ENCODE measurements around the gene SUMF1.

The SUMF1 gene

DNA sequence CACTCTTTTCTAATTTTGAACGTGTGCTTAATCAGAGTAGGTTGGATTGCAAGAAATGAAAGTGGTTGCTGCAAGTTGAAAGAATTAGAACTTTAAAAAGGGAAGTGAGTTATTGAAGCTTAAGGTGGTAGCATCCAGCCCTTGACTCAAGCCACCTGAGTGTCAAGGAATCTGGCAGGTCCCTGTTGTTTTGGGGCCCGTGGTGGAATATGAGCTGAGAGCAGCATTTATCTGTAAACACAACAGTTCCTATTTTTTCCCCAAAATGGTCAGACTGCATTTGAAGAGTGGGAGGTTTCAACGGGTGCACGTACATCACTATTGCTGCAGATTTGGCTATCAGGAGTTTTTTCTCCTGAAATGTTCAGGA, 27.8 kb upstream of the SUMF1 start:
- no peaks in the 10 kb centered on the region for H3K4me1 ChIP-seq (ENCODE audit: control insufficient read depth, insufficient read depth, low read length)
- no peak overlapping the region for H3K9ac ChIP-seq (ENCODE audit: low read depth, low read length)
- H3K27me3 ChIP-seq (ENCODE audit: control insufficient read depth, insufficient read depth, low read length), result peaks cover 38% of the 10 kb centered on the region
- no peak overlapping the region for H3K4me3 ChIP-seq (ENCODE audit: low read depth, low read length)
- H3K36me3 ChIP-seq (ENCODE audit: control insufficient read depth, insufficient read depth, low read length), result no peaks in the 10 kb centered on the region
- H3K9me3 ChIP-seq (ENCODE audit: control insufficient read depth, insufficient read depth, low read length), result no peaks in the 10 kb centered on the region

DNA sequence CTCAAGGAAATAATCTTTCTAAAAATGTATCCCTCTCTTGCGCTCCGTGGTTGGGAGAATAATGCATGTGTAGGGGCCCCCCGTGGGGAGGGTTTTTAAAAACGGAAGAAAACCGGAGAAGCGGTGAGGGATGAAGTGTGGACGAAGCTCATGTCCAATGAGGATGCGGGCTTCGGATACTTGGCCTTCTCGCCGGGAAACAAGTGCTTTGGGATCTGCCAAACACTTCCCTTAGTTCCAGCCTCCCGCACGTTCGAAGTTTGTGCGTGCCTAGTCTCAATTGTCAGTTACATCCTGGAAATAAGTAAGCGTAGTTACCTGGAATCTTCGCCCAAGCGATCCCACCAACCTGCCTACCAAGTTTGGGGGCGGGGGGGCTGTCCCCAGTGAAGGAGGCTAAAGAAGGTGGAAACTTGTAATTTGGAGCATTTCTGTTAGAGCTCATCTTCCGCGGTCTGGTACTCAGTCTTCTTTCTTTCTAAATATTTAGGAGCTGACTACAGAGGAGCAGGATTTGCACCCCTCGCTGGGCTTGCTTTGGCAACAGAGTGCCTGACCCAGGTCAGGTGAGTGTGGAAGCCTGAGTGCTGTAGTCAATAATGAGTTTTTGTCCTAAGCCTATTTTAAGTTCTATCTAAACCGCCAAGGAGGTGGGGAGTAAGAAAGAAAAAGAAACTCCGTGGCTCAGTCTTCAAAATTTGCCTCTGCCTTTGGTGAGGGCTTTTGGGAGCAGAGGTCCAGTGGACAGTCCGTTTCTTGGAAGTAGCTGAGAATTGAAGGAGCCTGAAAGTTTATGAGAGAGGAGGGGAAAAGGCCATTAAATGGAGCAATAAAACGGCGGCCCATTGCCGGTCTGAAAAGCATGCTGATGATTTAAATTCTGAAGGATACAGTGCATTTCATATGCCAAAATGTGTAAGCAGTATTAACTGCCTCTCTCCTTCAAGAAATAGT, 27.1 kb upstream of the SUMF1 start:
- H3K9me3 ChIP-seq (ENCODE audit: control insufficient read depth, insufficient read depth, low read length), result no peaks in the 10 kb centered on the region
- no peak overlapping the region for H3K9ac ChIP-seq (ENCODE audit: low read depth, low read length)
- H3K4me3 ChIP-seq (ENCODE audit: low read depth, low read length), result peak overlapping the region; percentile 84
- H3K27me3 ChIP-seq (ENCODE audit: control insufficient read depth, insufficient read depth, low read length), result peaks cover 41% of the 10 kb centered on the region
- no peaks in the 10 kb centered on the region for H3K36me3 ChIP-seq (ENCODE audit: control insufficient read depth, insufficient read depth, low read length)
- H3K4me1 ChIP-seq (ENCODE audit: control insufficient read depth, insufficient read depth, low read length), result no peaks in the 10 kb centered on the region

DNA sequence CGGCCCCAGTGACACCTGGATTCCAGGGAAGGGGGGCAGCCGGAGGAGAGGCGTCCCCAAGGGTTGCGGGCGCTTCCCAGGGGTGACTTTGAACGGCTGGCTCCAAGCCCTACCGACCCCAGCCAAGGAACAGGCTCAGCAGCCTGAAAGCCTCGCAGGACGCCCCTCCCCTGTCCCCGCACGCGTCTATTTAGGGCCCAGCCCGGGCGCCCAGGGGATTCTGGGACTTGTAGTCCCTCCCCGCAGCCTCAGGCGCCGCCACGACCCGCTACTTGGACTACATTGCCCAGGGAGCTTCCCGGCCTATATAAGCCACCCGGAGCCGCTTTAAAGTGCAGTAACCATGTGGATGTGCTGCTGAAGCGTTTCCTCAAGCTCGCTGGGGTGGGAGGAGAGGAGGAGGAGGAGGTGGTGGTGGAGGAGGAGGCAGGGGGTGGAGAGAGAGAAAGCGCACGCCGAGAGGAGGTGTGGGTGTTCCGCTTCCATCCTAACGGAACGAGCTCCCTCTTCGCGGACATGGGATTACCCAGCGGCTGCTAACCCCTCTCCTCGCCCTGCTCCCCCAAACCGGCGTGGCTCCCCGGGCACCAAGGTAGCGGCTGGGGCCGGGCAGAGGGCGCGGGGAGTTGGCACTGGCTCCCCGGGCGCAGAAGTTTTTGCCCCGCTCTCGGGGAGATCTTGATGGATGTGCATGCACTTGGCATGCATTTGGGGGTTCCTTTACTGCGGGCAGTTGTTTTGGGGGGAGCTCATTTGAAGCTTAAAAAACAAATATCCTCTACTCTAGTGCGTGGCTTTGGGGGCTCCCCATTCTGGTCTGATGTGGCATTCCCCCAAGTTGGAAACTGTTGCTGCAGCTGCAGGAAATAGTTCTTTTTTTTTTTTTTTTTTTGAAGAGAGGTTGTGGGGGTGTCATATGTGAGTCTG, 26.2 kb upstream of the SUMF1 start, which contains the start of gene ITPR1:
Gene ITPR1 (plus strand): TSS at position 335 of the 927 bp plus-strand sequence. CDS start 23,144 bp downstream, outside the sequence.
- Histone ChIP-seq H3K4me1 (ENCODE audit: control insufficient read depth, insufficient read depth, low read length) (no peaks in the 10 kb centered on the region), H3K9ac (ENCODE audit: low read depth, low read length) (peak within 1 kb of the TSS; percentile 73), H3K4me3 (ENCODE audit: low read depth, low read length) (peak within 1 kb of the TSS; percentile 84), H3K36me3 (ENCODE audit: control insufficient read depth, insufficient read depth, low read length) (no peaks in the 10 kb centered on the region), H3K27me3 (ENCODE audit: control insufficient read depth, insufficient read depth, low read length) (peaks cover 41% of the 10 kb centered on the region), H3K9me3 (ENCODE audit: control insufficient read depth, insufficient read depth, low read length) (no peaks in the 10 kb centered on the region)

- Histone ChIP-seq H3K9ac (ENCODE audit: low read depth, low read length) (peak overlapping the region; percentile 73), H3K36me3 (ENCODE audit: control insufficient read depth, insufficient read depth, low read length) (no peaks in the 10 kb centered on the region), H3K4me1 (ENCODE audit: control insufficient read depth, insufficient read depth, low read length) (no peaks in the 10 kb centered on the region), H3K27me3 (ENCODE audit: control insufficient read depth, insufficient read depth, low read length) (peaks cover 41% of the 10 kb centered on the region), H3K9me3 (ENCODE audit: control insufficient read depth, insufficient read depth, low read length) (no peaks in the 10 kb centered on the region), H3K4me3 (ENCODE audit: low read depth, low read length) (peak overlapping the region; percentile 82)
These were observed 25.3 kb upstream of the SUMF1 start for GRCh38 chr3:4492208-4493013.

DNA sequence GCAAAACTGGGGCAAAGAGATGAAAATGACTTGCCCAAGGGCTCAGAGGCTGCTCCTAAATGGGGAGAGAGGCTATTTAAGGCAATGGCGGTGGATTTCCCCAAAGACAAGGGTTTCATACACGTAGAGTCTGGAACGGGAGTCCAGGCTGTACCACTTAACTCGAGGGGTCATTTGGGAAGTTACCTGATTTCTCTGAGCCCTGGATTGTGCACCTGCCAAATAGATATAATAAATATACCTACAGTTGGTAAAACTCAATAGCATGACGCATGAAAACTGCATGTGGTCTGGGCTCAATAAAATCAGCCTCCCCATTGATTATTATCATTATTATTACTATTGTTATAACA, 24.8 kb upstream of the SUMF1 start:
- Histone ChIP-seq H3K27me3 (ENCODE audit: control insufficient read depth, insufficient read depth, low read length) (peaks cover 41% of the 10 kb centered on the region), H3K4me1 (ENCODE audit: control insufficient read depth, insufficient read depth, low read length) (no peaks in the 10 kb centered on the region), H3K9me3 (ENCODE audit: control insufficient read depth, insufficient read depth, low read length) (no peaks in the 10 kb centered on the region), H3K36me3 (ENCODE audit: control insufficient read depth, insufficient read depth, low read length) (no peaks in the 10 kb centered on the region), H3K4me3 (ENCODE audit: low read depth, low read length) (peak overlapping the region; percentile 82), H3K9ac (ENCODE audit: low read depth, low read length) (peak overlapping the region; percentile 73)

DNA sequence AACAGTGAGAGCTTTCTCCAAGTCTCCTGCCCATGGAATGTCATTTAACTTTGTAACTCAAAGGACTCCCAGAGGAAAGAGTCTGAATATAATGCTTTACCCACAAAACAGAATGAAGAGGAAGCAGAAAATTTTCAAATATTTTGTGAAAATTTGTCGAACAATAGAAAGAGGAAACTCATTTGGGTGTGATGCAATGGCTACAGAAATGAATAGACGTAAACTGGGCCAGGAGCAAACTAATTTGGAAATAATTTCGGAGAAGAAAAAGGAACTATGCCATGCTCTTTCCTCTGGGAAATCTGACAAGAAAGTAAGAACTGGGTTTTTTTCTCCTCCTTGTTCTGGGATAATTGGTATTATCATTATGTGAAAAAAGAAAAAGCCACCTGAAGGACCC, 11.2 kb upstream of the SUMF1 start:
- Histone ChIP-seq H3K4me1 (ENCODE audit: control insufficient read depth, insufficient read depth, low read length) (peaks cover 3% of the 10 kb centered on the region), H3K27me3 (ENCODE audit: control insufficient read depth, insufficient read depth, low read length) (no peaks in the 10 kb centered on the region), H3K4me3 (ENCODE audit: low read depth, low read length) (no peak overlapping the region), H3K9me3 (ENCODE audit: control insufficient read depth, insufficient read depth, low read length) (no peaks in the 10 kb centered on the region), H3K36me3 (ENCODE audit: control insufficient read depth, insufficient read depth, low read length) (no peaks in the 10 kb centered on the region), H3K9ac (ENCODE audit: low read depth, low read length) (no peak overlapping the region)

- Histone ChIP-seq H3K9me3 (ENCODE audit: control insufficient read depth, insufficient read depth, low read length) (no peaks in the 10 kb centered on the region), H3K9ac (ENCODE audit: low read depth, low read length) (no peak overlapping the region), H3K4me3 (ENCODE audit: low read depth, low read length) (no peak overlapping the region), H3K36me3 (ENCODE audit: control insufficient read depth, insufficient read depth, low read length) (no peaks in the 10 kb centered on the region), H3K27me3 (ENCODE audit: control insufficient read depth, insufficient read depth, low read length) (no peaks in the 10 kb centered on the region), H3K4me1 (ENCODE audit: control insufficient read depth, insufficient read depth, low read length) (peaks cover 3% of the 10 kb centered on the region)
These were observed 9.4 kb upstream of the SUMF1 start for GRCh38 chr3:4476496-4476895.

GRCh38 chr3:4475804-4476203, 8.7 kb upstream of the SUMF1 start:
- no peaks in the 10 kb centered on the region for H3K9me3 ChIP-seq (ENCODE audit: control insufficient read depth, insufficient read depth, low read length)
- H3K36me3 ChIP-seq (ENCODE audit: control insufficient read depth, insufficient read depth, low read length), result no peaks in the 10 kb centered on the region
- H3K9ac ChIP-seq (ENCODE audit: low read depth, low read length), result no peak overlapping the region
- no peaks in the 10 kb centered on the region for H3K27me3 ChIP-seq (ENCODE audit: control insufficient read depth, insufficient read depth, low read length)
- H3K4me1 ChIP-seq (ENCODE audit: control insufficient read depth, insufficient read depth, low read length), result peaks cover 3% of the 10 kb centered on the region
- H3K4me3 ChIP-seq (ENCODE audit: low read depth, low read length), result no peak overlapping the region

GRCh38 chr3:4474683-4475490, 7.8 kb upstream of the SUMF1 start:
- no peaks in the 10 kb centered on the region for H3K9me3 ChIP-seq (ENCODE audit: control insufficient read depth, insufficient read depth, low read length)
- H3K4me1 ChIP-seq (ENCODE audit: control insufficient read depth, insufficient read depth, low read length), result peaks cover 3% of the 10 kb centered on the region
- H3K27me3 ChIP-seq (ENCODE audit: control insufficient read depth, insufficient read depth, low read length), result no peaks in the 10 kb centered on the region
- H3K9ac ChIP-seq (ENCODE audit: low read depth, low read length), result no peak overlapping the region
- H3K36me3 ChIP-seq (ENCODE audit: control insufficient read depth, insufficient read depth, low read length), result no peaks in the 10 kb centered on the region
- H3K4me3 ChIP-seq (ENCODE audit: low read depth, low read length), result no peak overlapping the region

DNA sequence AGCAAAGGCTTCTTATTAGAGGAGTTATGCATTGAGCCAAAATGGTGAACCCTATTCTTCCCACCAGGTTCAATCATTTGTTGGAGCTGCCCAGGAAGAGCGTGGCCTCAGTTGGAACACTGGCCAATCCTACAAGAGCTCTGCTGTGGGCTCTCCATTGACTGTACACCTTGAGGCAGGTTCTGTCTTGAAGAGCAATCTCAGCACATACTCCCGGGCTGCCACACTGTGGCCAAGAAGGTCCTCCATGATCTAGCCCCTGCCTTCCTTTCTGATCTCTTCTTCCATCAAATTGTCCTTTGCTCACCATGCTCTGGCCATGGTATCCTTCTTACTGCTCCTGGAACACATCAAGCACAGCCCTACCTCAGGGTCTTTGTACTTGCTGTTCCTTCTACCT, 5.7 kb upstream of the SUMF1 start:
- H3K9me3 ChIP-seq (ENCODE audit: control insufficient read depth, insufficient read depth, low read length), result no peaks in the 10 kb centered on the region
- H3K27me3 ChIP-seq (ENCODE audit: control insufficient read depth, insufficient read depth, low read length), result no peaks in the 10 kb centered on the region
- no peak overlapping the region for H3K9ac ChIP-seq (ENCODE audit: low read depth, low read length)
- H3K4me3 ChIP-seq (ENCODE audit: low read depth, low read length), result no peak overlapping the region
- no peaks in the 10 kb centered on the region for H3K36me3 ChIP-seq (ENCODE audit: control insufficient read depth, insufficient read depth, low read length)
- peaks cover 3% of the 10 kb centered on the region for H3K4me1 ChIP-seq (ENCODE audit: control insufficient read depth, insufficient read depth, low read length)

Data from iPS-15b (cell line).